B cell (primary cell): ENCODE measurements around the gene VOPP1. TPM values are rescaled to one million over a fixed set of nuclear protein-coding genes. Genes with fewer than 3 reads are reported as not detected.

Experiments
- ATAC-seq: fragments of 200-7000 bp; cut with Tn5 transposase; one replicate; pipeline ENCODE4 v1.10.0; 2021; ENCODE audit warnings: low read depth, mild to moderate bottlenecking, moderate number of reproducible peaks, moderate library complexity
- CTCF ChIA-PET: fragments of 350-600 bp; sonication (Branson Sonifier 250); formaldehyde crosslinking; loops from one replicate; lab custom pipeline; 2021; ENCODE audit warnings: antibody characterized with exemption, inconsistent platforms; lab: Charles Lee
- POLR2A ChIA-PET: fragments of 350-600 bp; sonication (Branson Sonifier 250); formaldehyde crosslinking; loops from one replicate; lab custom pipeline; 2021; ENCODE audit warnings: antibody characterized with exemption; lab: Charles Lee
- DNase-seq: peaks from one replicate; pipeline ENCODE4 v3.0.0; 2013
- H2AFZ ChIP-seq: 2 replicates; pipeline ENCODE4 v1.6.1; 2012; ENCODE audit warnings: mild to moderate bottlenecking, low read depth, low read length; ENCODE audit not compliant: insufficient read depth, poor library complexity, severe bottlenecking
- H3K27ac ChIP-seq, 2 donors: 1 replicate in 1 of 2; 2 replicates in 1 of 2; pipeline ENCODE4 v1.5.1; 2012 to 2013; ENCODE audit warnings: low read length in 2 of 2, mild to moderate bottlenecking in 2 of 2, moderate library complexity in 1 of 2
- H3K27me3 ChIP-seq, 4 experiments: fragments of 200-600 bp in 1 of 4; sonication (generic) in 1 of 4; replicated peaks in 1 of 4; 1 replicate in 2 of 4; 2 replicates in 2 of 4; pipeline versions ENCODE4 v1.6.1 to v1.7.0; 2013 to 2016; ENCODE audit warnings: low read length in 3 of 4, mild to moderate bottlenecking in 2 of 4, mixed read lengths in 1 of 4, moderate library complexity in 1 of 4; ENCODE audit not compliant: insufficient read depth in 4 of 4, control insufficient read depth in 3 of 4; ENCODE audit errors: control extremely low read depth in 1 of 4
- H3K36me3 ChIP-seq, 2 experiments: replicated peaks in 1 of 2; 1 replicate in 1 of 2; 2 replicates in 1 of 2; pipeline versions ENCODE4 v1.6.1 to v1.7.1; 2013; ENCODE audit warnings: low read length in 1 of 2; ENCODE audit not compliant: insufficient read depth in 2 of 2, control insufficient read depth in 1 of 2; ENCODE audit errors: control extremely low read depth in 1 of 2, extremely low read depth in 1 of 2
- H3K4me1 ChIP-seq, 2 donors: fragments of 200-600 bp in 1 of 2; sonication (generic) in 1 of 2; 1 replicate in 1 of 2; 2 replicates in 1 of 2; pipeline versions ENCODE4 v1.5.1 to v1.6.1; 2013 to 2017; ENCODE audit warnings: low read length in 2 of 2; ENCODE audit not compliant: control insufficient read depth in 2 of 2, insufficient read depth in 2 of 2
- H3K4me2 ChIP-seq: replicated peaks from 2 replicates; pipeline ENCODE3; 2012; ENCODE audit warnings: mild to moderate bottlenecking, low read depth, low read length; ENCODE audit not compliant: poor library complexity, severe bottlenecking
- H3K4me3 ChIP-seq, 5 experiments: fragments of 200-600 bp in 1 of 5; sonication (generic) in 1 of 5; 1 replicate in 3 of 5; 2 replicates in 2 of 5; pipeline versions ENCODE4 v1.5.1 to v1.7.0; 2011 to 2016; ENCODE audit warnings: low read length in 4 of 5, mild to moderate bottlenecking in 4 of 5, low read depth in 2 of 5, control low read depth in 1 of 5, moderate library complexity in 1 of 5; ENCODE audit not compliant: insufficient read depth in 1 of 5; ENCODE audit errors: control extremely low read depth in 1 of 5, extremely low read depth in 1 of 5
- H3K79me2 ChIP-seq: fragments of 200-600 bp; sonication (generic); one replicate; pipeline ENCODE4 v1.6.0; 2016; ENCODE audit warnings: low read length; ENCODE audit not compliant: control insufficient read depth, insufficient read depth
- H3K9ac ChIP-seq: fragments of 200-600 bp; sonication (generic); 2 replicates; pipeline ENCODE4 v1.6.1; 2017; ENCODE audit warnings: mild to moderate bottlenecking, low read length, moderate library complexity
- H3K9me3 ChIP-seq, 3 donors: one replicate each; pipeline versions ENCODE4 v1.6.1 to v1.7.1; 2013; ENCODE audit warnings: low read length in 2 of 3; ENCODE audit not compliant: control insufficient read depth in 2 of 3, insufficient read depth in 1 of 3; ENCODE audit errors: control extremely low read depth in 1 of 3
- H4K20me1 ChIP-seq: 2 replicates; pipeline ENCODE4 v1.6.0; 2012; ENCODE audit warnings: mild to moderate bottlenecking, low read length; ENCODE audit not compliant: insufficient read depth, control insufficient read depth, poor library complexity, severe bottlenecking
- H3K27ac Mint-ChIP-seq: one replicate; pipeline ENCODE4 v1.8.0; 2021; ENCODE audit warnings: mixed read lengths
- H3K27me3 Mint-ChIP-seq: one replicate; pipeline ENCODE4 v1.8.0; 2021; ENCODE audit warnings: mixed read lengths
- H3K4me1 Mint-ChIP-seq: one replicate; pipeline ENCODE4 v1.8.0; 2021; ENCODE audit warnings: mixed read lengths
- H3K4me3 Mint-ChIP-seq: one replicate; pipeline ENCODE4 v1.8.0; 2021; ENCODE audit warnings: mixed read lengths
- H3K9me3 Mint-ChIP-seq: one replicate; pipeline ENCODE4 v1.8.0; 2022; ENCODE audit warnings: mixed read lengths; ENCODE audit not compliant: insufficient read depth
- CTCF ChIP-seq: fragments of 200-600 bp; IDR thresholded peaks from one replicate; pipeline ENCODE4 v1.8.0; 2022; ENCODE audit warnings: antibody characterized with exemption, mild to moderate bottlenecking
- EZH2 ChIP-seq: IDR thresholded peaks from 2 replicates; pipeline ENCODE4 v1.6.1; 2012; ENCODE audit warnings: borderline replicate concordance, low read depth, mild to moderate bottlenecking, moderate library complexity, low read length; ENCODE audit not compliant: insufficient read depth, poor library complexity, severe bottlenecking
- WGBS: methylation state at CpG from one replicate; pipeline ENCODE4 v1.1.5; 2013; ENCODE audit warnings: missing lambda C conversion rate; ENCODE audit not compliant: insufficient coverage; 5-methylcytosine and 5-hydroxymethylcytosine counted together
- intact Hi-C: fragments of 100-400 bp; cut with micrococcal nuclease; formaldehyde crosslinking; loops from one replicate; pipeline ENCODE4 v1.10.0; 2022
- polyA plus RNA-seq: library from polyadenylated mRNA; depleted of rRNA; stranded (reverse); fragments of >200 nt; gene quantifications from 2 replicates; pipeline ENCODE4 v1.2.3, GENCODE V29; 2012
- total RNA-seq, 2 donors: library from RNA; stranded (reverse); fragments of 120-200 nt in 1 of 2; gene quantifications; 1 replicate in 1 of 2; 2 replicates in 1 of 2; pipeline versions ENCODE4 v1.2.3 to v1.2.4, GENCODE V29; 2013 to 2022

Gene VOPP1
- total and polyA plus RNA-seq, 2 donors (not counting 1 experiment from before 2014, with no cell fraction given) = 53.2 to 256 TPM

DNA sequence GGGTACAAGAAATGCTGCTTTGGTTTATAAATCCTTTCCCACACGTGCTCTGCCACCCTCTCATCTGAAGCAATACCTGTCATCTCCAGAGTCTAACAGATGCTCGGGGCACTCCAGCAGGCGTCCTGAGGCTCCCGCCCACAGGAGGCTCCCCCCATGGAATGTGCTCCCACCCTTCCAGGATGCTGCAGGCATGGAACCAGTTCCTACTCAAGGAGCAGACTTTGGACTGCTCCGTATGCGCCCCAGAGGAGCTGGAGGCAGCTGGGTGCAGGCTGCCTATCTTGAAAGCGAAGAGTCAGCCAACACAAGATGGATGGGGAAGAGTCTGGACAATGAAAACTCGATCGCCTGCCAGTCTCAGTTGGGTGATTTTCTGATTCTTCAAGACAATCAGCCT is 75.4 kb downstream of the VOPP1 start:
- Histone ChIP-seq H3K27me3 (no peaks in the 10 kb centered on the region), H3K4me2 (no peak overlapping the region), H3K4me1 (no peaks in the 10 kb centered on the region), H3K36me3 (peaks cover 0 to 84% of the 10 kb centered on the region in 2 experiments), H3K4me3 (no peak overlapping the region), H3K79me2 (peaks cover 77% of the 10 kb centered on the region), H3K9me3 (no peaks in the 10 kb centered on the region), H3K9ac (no peak overlapping the region), H2AFZ (no peak overlapping the region), H4K20me1 (peaks cover 58% of the 10 kb centered on the region), H3K27ac (no peak overlapping the region)
- DNase-seq = no peak
- CTCF ChIA-PET = interaction anchor here (0.9 kb wide), 1 partner anchor 19 kb away, joined by 3 read pairs; no protein-coding TSS in a partner anchor
- POLR2A ChIA-PET = no interaction called here
- ATAC-seq = no peak
- no peaks in the 10 kb centered on the region for H3K27me3 Mint-ChIP-seq
- H3K4me3 Mint-ChIP-seq = no peak overlapping the region
- TF ChIP-seq CTCF (no peak), EZH2 (no peak)
- 98% methylated on average over 9 of the region's 9 CpGs for WGBS
- intact Hi-C loops = no loop called here
- H3K27ac Mint-ChIP-seq = no peak overlapping the region
- H3K9me3 Mint-ChIP-seq = no peaks in the 10 kb centered on the region
- H3K4me1 Mint-ChIP-seq = peaks cover 17% of the 10 kb centered on the region

- TF ChIP-seq CTCF = no peak
- TF ChIP-seq EZH2 = no peak
- no peaks in the 10 kb centered on the region for H3K9me3 Mint-ChIP-seq
- no peak overlapping the region for H3K9ac ChIP-seq
- no peaks in the 10 kb centered on the region for H3K4me1 ChIP-seq
- ATAC-seq (no peak), DNase-seq (no peak)
- H3K27ac Mint-ChIP-seq = peak overlapping the region; percentile 59
- intact Hi-C loops = no loop called here
- WGBS = 98% methylated on average over 5 of the region's 5 CpGs
- peaks cover 5% of the 10 kb centered on the region for H3K4me1 Mint-ChIP-seq
- no peaks in the 10 kb centered on the region for H3K27me3 ChIP-seq
- no peaks in the 10 kb centered on the region for H3K27me3 Mint-ChIP-seq
- no peak overlapping the region for H3K4me2 ChIP-seq
- peaks cover 76% of the 10 kb centered on the region for H3K79me2 ChIP-seq
- H3K36me3 ChIP-seq = peaks cover 0 to 82% of the 10 kb centered on the region in 2 experiments
- ChIA-PET CTCF (interaction anchor here (1.8 kb wide), 1 partner anchor 38 kb away, joined by 3 read pairs; no protein-coding TSS in a partner anchor), POLR2A (no interaction called here)
- H3K9me3 ChIP-seq = no peaks in the 10 kb centered on the region
- no peak overlapping the region for H3K4me3 ChIP-seq
- H3K27ac ChIP-seq = no peak overlapping the region
- H2AFZ ChIP-seq = no peak overlapping the region
- peaks cover 44% of the 10 kb centered on the region for H4K20me1 ChIP-seq
- no peak overlapping the region for H3K4me3 Mint-ChIP-seq
Observed at GRCh38 chr7:55494951-55495350, 77.4 kb downstream of the VOPP1 start.
